ENCODE measurements around the gene FAIM. TPM values are rescaled to one million over a fixed set of nuclear protein-coding genes. Genes with fewer than 3 reads are reported as not detected.
A peak's percentile ranks its signal among the peaks of the same experiment; 100 is the strongest.
"Not testable (repeated sequence)": the region's sequence is repeated elsewhere in the genome, so short reads cannot be mapped to it uniquely, and the experiment has no call there.

FAIM gene, protein sequence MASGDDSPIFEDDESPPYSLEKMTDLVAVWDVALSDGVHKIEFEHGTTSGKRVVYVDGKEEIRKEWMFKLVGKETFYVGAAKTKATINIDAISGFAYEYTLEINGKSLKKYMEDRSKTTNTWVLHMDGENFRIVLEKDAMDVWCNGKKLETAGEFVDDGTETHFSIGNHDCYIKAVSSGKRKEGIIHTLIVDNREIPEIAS
- total RNA-seq, result 3.1 and 3.7 TPM in 2 replicates

DNA sequence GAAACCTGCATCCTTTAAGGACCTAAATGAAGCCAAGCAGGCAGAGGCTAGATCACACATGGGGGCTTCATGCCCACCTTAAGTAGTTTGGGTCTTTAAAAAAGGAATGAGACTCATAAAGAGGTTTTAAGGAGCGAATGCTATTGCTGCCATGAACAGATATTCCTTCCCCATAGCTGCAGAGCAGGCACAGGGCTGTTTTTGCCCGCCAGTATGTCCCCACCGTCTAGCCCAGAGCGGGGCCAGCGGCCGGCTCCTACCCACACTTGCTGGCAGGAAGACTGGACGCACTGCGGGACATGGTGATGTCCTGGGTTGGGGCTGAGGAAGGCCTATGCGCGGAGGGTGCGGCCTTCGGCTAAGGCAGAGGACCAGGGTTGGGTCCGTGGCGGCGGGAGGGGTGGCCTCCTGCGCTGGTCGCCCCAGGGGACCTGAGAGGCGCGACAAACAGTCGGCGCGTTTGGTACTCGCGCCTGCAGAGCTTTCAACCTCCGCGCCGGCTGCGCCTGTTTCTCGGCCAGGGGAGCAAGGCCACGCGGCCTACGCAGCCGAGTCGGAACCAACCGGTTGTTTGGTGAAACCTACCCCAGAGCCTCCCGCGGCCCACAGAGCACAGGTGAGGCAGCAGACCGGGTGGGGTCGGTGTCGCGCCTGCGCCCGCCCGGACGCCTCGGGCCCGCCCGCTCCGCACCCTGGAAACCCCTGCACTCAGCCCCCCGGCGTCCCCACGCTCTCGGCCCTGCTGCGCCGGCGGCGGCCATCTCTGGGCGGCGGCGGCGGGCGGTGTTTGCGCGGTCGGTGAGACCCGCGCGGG is at the start of gene FAIM:
Gene FAIM (plus strand): TSS at position 450 of the 814 bp plus-strand sequence. CDS start 10,956 bp downstream, outside the sequence.
- no peaks in the 10 kb centered on the region for H3K9me3 Mint-ChIP-seq
- DNase-seq (ENCODE audit: low spot score), result peak; percentile 57
- H3K27me3 Mint-ChIP-seq (ENCODE audit: low read depth), result no peaks in the 10 kb centered on the region
- peaks cover 5% of the 10 kb centered on the region for H3K36me3 Mint-ChIP-seq (ENCODE audit: low read depth)
- peaks cover 7% of the 10 kb centered on the region for H3K4me1 Mint-ChIP-seq (ENCODE audit: low read depth)
- peak within 1 kb of the TSS; percentile 89 for H3K4me3 Mint-ChIP-seq (ENCODE audit: low read depth)
- H3K27ac Mint-ChIP-seq, result peak within 1 kb of the TSS; percentile 91
- intact Hi-C loops (cut with micrococcal nuclease), result loop anchor here (1.0 kb wide), 1 partner anchor 14 kb away; the partner anchor contains the start of gene CEP70

DNA sequence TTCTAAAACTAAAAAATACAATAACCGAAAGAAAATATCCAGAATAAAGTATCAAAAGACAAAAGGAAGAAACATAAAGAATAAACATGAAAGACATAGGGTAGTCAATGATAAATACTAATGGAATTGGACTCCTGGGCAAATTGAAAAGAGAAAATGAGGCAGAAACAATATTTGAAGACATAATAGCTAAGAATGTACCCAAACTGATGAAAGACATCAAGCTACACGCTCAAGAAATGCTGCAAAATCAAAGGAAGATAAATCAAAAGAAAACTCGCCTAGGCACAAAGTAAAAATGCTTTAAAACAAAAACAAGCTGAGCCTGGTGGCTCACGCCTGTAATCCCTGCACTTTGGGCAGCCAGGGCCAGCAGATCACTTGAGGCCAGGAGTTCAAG is 49.4 kb upstream of the FAIM start:
- peaks cover 39% of the 10 kb centered on the region for H3K9me3 Mint-ChIP-seq
- intact Hi-C loops (cut with micrococcal nuclease), result no loop called here

DNA sequence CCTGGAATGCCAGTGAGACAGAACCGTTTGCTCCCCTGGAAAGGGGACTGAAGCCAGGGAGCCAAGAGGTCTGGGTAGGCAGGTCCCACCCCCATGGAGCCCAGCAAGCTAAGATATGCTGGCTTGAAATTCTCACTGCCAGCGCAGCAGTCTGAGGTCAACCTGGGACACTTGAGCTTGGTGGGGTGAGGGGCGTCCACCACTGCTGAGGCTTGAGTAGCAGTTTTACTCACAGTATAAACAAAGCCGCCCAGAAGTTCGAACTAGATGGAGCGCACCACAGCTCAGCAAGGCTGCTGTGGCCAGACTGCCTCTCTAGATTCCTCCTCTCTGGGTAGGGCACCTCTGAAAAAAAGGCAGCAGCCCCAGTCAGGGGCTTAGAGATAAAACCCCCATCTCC is 48.1 kb upstream of the FAIM start:
- Mint-ChIP-seq H3K4me1 (ENCODE audit: low read depth) (peaks cover 7% of the 10 kb centered on the region), H3K27me3 (ENCODE audit: low read depth) (no peaks in the 10 kb centered on the region), H3K27ac (no peak overlapping the region), H3K4me3 (ENCODE audit: low read depth) (no peak overlapping the region), H3K36me3 (ENCODE audit: low read depth) (peaks cover 48% of the 10 kb centered on the region), H3K9me3 (peaks cover 31% of the 10 kb centered on the region)
- no peak for DNase-seq (ENCODE audit: low spot score)
- intact Hi-C loops (cut with micrococcal nuclease), result no loop called here

More for the DNA sequence above, 49.4 kb upstream of the FAIM start:
- H3K27ac Mint-ChIP-seq, result no peak overlapping the region
- DNase-seq (ENCODE audit: low spot score), result no peak
- no peak overlapping the region for H3K4me3 Mint-ChIP-seq (ENCODE audit: low read depth)
- H3K4me1 Mint-ChIP-seq (ENCODE audit: low read depth), result peaks cover 9% of the 10 kb centered on the region
- no peaks in the 10 kb centered on the region for H3K27me3 Mint-ChIP-seq (ENCODE audit: low read depth)
- peaks cover 39% of the 10 kb centered on the region for H3K36me3 Mint-ChIP-seq (ENCODE audit: low read depth)

DNA sequence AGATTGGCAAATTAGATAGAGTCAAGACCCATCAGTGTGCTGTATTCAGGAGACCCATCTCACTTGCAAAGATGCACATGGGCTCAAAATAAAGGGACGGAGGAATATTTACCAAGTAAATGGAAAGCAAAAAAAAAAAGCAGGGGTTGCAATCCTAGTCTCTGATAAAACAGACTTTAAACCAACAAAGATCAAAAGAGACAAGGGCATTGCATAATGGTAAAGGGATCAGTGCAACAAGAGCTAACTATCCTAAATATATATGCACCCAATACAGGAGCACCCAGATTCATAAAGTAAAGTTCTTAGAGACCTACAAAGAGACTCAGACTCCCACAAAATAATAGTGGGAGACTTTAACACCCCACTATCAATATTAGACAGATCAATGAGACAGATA is 45.7 kb upstream of the FAIM start:
- H3K36me3 Mint-ChIP-seq (ENCODE audit: low read depth), result peaks cover 53% of the 10 kb centered on the region
- intact Hi-C loops (cut with micrococcal nuclease); DNase-seq (ENCODE audit: low spot score); H3K4me1 Mint-ChIP-seq (ENCODE audit: low read depth); H3K4me3 Mint-ChIP-seq (ENCODE audit: low read depth); H3K27ac Mint-ChIP-seq; H3K27me3 Mint-ChIP-seq (ENCODE audit: low read depth): not testable (repeated sequence)
- peaks cover 30% of the 10 kb centered on the region for H3K9me3 Mint-ChIP-seq

DNA sequence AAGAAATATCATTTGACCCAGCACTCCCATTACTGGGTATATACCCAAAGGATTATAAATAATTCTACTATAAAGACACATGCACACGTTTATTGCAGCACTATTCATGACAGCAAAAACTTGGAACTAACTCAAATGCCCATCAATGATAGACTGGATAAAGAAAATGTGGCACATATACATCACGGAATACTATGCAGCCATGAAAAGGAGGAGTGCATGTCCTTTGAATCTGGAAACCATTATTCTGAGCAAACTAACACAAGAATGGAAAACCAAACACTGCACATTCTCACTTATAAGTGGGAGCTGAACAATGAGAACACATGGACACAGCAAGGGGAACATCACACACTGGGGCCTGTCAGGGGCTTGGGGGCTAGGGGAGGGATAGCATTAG is 42.3 kb upstream of the FAIM start:
- H3K27ac Mint-ChIP-seq; H3K27me3 Mint-ChIP-seq (ENCODE audit: low read depth); H3K4me3 Mint-ChIP-seq (ENCODE audit: low read depth); H3K9me3 Mint-ChIP-seq; intact Hi-C loops (cut with micrococcal nuclease); H3K4me1 Mint-ChIP-seq (ENCODE audit: low read depth); DNase-seq (ENCODE audit: low spot score): not testable (repeated sequence)
- H3K36me3 Mint-ChIP-seq (ENCODE audit: low read depth), result peaks cover 39% of the 10 kb centered on the region

DNA sequence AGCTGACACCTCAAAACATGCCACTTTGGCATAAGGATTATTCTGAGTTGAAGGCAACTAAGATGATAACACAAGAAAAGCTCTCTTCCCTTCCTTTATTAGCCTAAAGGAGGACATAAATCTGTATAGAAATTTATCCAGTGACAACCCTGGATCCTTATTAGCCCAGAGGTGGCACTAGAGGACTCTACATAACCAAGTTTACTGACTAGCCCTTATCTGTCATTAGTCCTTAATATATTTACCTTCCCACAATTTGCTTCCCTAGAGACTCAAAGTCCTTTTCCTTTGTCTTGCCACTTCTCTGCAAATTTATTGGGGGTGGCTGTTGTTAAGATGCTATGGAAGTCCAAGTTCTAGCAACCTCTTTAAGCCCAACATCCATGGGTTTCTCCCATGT is 41.2 kb upstream of the FAIM start:
- Mint-ChIP-seq H3K4me1 (ENCODE audit: low read depth) (peaks cover 15% of the 10 kb centered on the region), H3K4me3 (ENCODE audit: low read depth) (no peak overlapping the region), H3K36me3 (ENCODE audit: low read depth) (peaks cover 44% of the 10 kb centered on the region), H3K27ac (no peak overlapping the region), H3K27me3 (ENCODE audit: low read depth) (no peaks in the 10 kb centered on the region), H3K9me3 (peaks cover 10% of the 10 kb centered on the region)
- DNase-seq (ENCODE audit: low spot score), result no peak
- intact Hi-C loops (cut with micrococcal nuclease), result no loop called here

DNA sequence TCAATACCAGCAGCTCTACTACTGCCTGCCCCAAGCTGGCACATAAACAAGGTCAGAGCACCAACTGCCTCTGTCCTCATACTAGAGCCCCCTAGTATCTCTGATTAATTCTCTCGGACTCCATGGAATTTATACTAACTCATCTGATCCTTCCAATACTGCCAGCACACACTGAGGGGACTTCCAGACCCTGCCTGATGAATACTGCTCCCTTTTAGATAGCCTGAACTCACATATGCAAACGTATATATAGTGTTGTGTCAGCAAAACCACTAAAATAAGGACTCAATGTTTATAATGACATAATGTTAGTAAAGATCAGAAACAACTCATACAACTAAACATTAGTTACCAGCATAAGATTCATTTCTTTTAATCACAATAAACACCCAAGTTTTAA is 39.5 kb upstream of the FAIM start:
- H3K4me3 Mint-ChIP-seq (ENCODE audit: low read depth), result no peak overlapping the region
- H3K36me3 Mint-ChIP-seq (ENCODE audit: low read depth), result peaks cover 45% of the 10 kb centered on the region

DNA sequence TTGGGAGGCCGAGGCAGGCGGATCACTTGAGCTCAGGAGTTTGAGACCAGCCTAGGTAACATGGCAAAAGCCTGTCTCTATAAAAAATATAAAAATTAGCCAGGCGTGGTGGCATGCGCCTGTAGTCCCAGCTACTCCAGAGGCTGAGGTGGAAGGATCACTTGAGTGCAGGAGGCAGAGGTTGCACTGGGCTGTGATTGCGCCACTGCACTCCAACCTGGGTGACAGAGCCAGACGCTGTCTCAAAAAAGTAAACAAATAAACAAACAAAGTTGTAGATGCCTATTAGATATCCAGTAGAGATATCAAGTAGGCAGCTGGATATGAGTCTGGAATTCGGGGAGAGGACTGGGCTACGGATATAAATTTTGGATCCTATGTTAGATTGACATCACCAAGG is 38.9 kb upstream of the FAIM start:
- intact Hi-C loops (cut with micrococcal nuclease); H3K27ac Mint-ChIP-seq; H3K4me1 Mint-ChIP-seq (ENCODE audit: low read depth); H3K27me3 Mint-ChIP-seq (ENCODE audit: low read depth); DNase-seq (ENCODE audit: low spot score); H3K4me3 Mint-ChIP-seq (ENCODE audit: low read depth): not testable (repeated sequence)
- peaks cover 42% of the 10 kb centered on the region for H3K36me3 Mint-ChIP-seq (ENCODE audit: low read depth)
- H3K9me3 Mint-ChIP-seq, result peaks cover 27% of the 10 kb centered on the region

More for the DNA sequence above, 39.5 kb upstream of the FAIM start:
- intact Hi-C loops (cut with micrococcal nuclease), result no loop called here
- peaks cover 27% of the 10 kb centered on the region for H3K9me3 Mint-ChIP-seq
- DNase-seq (ENCODE audit: low spot score), result no peak
- no peaks in the 10 kb centered on the region for H3K27me3 Mint-ChIP-seq (ENCODE audit: low read depth)
- H3K27ac Mint-ChIP-seq, result no peak overlapping the region
- H3K4me1 Mint-ChIP-seq (ENCODE audit: low read depth), result peaks cover 8% of the 10 kb centered on the region

DNA sequence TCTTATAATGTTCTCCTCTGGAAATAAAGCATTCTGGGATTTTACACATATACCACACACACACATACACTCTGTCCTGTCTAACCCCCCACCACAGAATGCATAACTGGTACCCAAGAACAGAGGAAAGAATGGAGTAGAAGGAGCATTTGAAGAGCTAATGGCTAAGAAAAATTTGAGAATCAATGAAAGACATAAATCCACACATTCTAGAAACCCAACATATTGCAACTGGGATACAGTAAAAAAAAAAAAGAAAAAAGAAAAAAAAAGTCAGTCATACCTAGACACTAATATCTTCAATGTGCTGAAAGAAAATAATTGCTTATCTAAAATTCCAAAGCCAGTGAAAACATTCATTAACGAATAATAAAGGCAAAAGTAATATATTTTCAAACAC is 35.4 kb upstream of the FAIM start:
- peaks cover 39% of the 10 kb centered on the region for H3K9me3 Mint-ChIP-seq
- no peak overlapping the region for H3K4me3 Mint-ChIP-seq (ENCODE audit: low read depth)
- no peak for DNase-seq (ENCODE audit: low spot score)
- intact Hi-C loops (cut with micrococcal nuclease), result no loop called here
- peaks cover 43% of the 10 kb centered on the region for H3K36me3 Mint-ChIP-seq (ENCODE audit: low read depth)
- no peaks in the 10 kb centered on the region for H3K27me3 Mint-ChIP-seq (ENCODE audit: low read depth)
- H3K4me1 Mint-ChIP-seq (ENCODE audit: low read depth), result peaks cover 21% of the 10 kb centered on the region
- H3K27ac Mint-ChIP-seq, result no peak overlapping the region

DNA sequence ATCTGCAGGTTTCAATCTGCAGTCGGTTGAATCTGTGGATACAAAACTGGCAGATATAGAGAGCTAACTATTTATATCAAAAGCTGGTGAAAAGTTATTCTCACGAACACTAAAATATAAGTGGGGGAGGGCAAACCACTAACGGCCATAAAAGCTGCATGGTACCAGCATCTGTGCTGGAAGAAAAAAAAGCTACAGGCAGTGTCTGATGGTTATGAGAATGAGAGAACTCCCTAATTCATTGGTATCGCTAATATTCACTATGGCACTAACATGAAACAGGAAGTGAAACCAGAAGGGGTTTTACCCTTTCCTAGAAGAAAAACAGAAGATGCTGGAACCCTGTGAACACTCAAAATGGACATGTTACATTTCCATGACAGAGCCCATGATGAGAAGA is 30.4 kb upstream of the FAIM start:
- Mint-ChIP-seq H3K9me3 (peaks cover 33% of the 10 kb centered on the region), H3K36me3 (ENCODE audit: low read depth) (peaks cover 32% of the 10 kb centered on the region), H3K4me3 (ENCODE audit: low read depth) (peak overlapping the region; percentile 62), H3K27ac (peak overlapping the region; percentile 87), H3K27me3 (ENCODE audit: low read depth) (no peaks in the 10 kb centered on the region), H3K4me1 (ENCODE audit: low read depth) (peaks cover 32% of the 10 kb centered on the region)
- DNase-seq (ENCODE audit: low spot score), result no peak
- intact Hi-C loops (cut with micrococcal nuclease), result loop anchor here (5.0 kb wide), 1 partner anchor 66 kb away; no protein-coding TSS in a partner anchor

DNA sequence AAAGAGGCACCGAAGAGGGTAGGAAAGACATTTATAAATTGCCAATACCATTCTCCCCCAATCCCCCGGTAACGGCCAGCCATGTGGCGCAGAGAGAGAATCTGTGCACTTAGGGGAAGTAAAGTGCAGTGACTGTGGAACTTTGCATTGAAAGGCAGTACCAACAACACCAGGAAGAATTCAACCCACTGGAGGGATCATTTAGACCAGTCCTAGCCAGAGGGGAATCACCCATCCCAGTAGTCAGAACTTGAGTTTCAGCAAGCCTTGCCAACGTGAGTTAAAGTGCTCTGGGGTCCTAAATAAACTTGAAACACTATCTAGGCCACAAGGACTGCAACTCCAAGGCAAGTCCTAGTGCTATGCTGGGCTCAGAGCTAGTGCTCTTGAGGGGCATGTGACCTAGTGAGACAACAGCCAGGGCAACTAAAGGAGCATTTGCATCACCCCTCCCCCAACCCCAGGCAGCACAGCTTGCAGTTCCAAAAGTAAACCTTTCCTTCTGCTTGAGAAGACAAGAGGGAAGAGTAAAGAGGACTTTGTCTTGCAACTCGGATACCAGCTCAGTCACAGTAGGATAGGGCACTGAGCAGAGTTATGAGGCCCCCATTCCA is 29.5 kb upstream of the FAIM start:
- H3K9me3 Mint-ChIP-seq, result peaks cover 24% of the 10 kb centered on the region
- peaks cover 42% of the 10 kb centered on the region for H3K4me1 Mint-ChIP-seq (ENCODE audit: low read depth)
- intact Hi-C loops (cut with micrococcal nuclease), result loop anchor here (5.0 kb wide), 1 partner anchor 67 kb away; no protein-coding TSS in a partner anchor
- H3K27me3 Mint-ChIP-seq (ENCODE audit: low read depth), result no peaks in the 10 kb centered on the region
- peaks cover 31% of the 10 kb centered on the region for H3K36me3 Mint-ChIP-seq (ENCODE audit: low read depth)
- H3K27ac Mint-ChIP-seq, result no peak overlapping the region
- DNase-seq (ENCODE audit: low spot score), result no peak
- no peak overlapping the region for H3K4me3 Mint-ChIP-seq (ENCODE audit: low read depth)

DNA sequence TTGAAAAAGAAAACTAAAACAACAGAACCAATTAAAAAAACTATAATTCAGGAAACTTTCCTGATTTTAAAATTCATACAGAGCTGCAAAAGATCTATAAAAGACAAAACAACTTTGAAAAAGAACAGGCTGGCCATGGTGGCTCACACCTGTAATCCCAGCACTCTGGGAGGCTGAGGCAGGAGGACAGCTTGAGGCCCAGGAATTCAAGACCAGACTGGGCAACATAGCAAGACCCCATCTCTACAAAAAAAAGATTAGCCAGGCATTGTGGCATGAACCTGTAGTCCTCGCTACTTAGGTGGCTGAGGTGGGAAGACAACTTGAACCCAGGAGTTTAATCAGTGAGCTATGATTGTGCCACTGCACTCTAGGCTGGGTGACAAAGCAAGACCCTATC is 21.2 kb upstream of the FAIM start:
- Mint-ChIP-seq H3K27ac (no peak overlapping the region), H3K4me3 (ENCODE audit: low read depth) (no peak overlapping the region), H3K36me3 (ENCODE audit: low read depth) (peaks cover 26% of the 10 kb centered on the region), H3K27me3 (ENCODE audit: low read depth) (no peaks in the 10 kb centered on the region), H3K4me1 (ENCODE audit: low read depth) (peaks cover 21% of the 10 kb centered on the region), H3K9me3 (no peaks in the 10 kb centered on the region)
- no peak for DNase-seq (ENCODE audit: low spot score)
- intact Hi-C loops (cut with micrococcal nuclease), result no loop called here

DNA sequence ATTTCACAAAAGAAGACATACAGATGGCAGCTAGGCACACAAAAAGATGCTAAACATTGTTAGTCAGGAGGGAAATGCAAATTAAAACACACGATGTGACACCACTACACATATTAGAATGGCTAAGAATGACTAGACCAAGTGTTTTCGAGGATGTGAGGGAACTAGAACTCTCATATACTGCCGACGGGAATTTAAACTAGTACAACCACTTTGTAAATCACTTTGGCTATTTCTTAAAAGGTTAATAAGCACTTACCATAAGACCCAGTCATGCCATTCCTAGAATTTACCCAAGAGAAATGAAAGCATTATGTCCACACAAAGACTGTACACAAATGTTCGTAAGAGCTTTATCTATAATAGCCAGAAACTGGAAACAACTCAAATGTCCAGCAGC is 20.1 kb upstream of the FAIM start:
- Mint-ChIP-seq H3K9me3 (no peaks in the 10 kb centered on the region), H3K27me3 (ENCODE audit: low read depth) (no peaks in the 10 kb centered on the region), H3K4me3 (ENCODE audit: low read depth) (no peak overlapping the region), H3K4me1 (ENCODE audit: low read depth) (peaks cover 16% of the 10 kb centered on the region), H3K36me3 (ENCODE audit: low read depth) (peaks cover 26% of the 10 kb centered on the region), H3K27ac (no peak overlapping the region)
- DNase-seq (ENCODE audit: low spot score), result no peak
- intact Hi-C loops (cut with micrococcal nuclease), result no loop called here
